Psoas muscle (tissue), 8 donors: ENCODE data around the gene CRACDL. TPM values are rescaled to one million over a fixed set of nuclear protein-coding genes. Genes with fewer than 3 reads are reported as not detected.

Source experiments
- ATAC-seq, 4 donors: fragments of 200-7000 bp; cut with Tn5 transposase; one replicate each; pipeline ENCODE4 v1.9.1; 2020; ENCODE audit warnings: moderate library complexity in 3 of 4, mild to moderate bottlenecking in 2 of 4
- DNase-seq, 2 donors: peaks; one replicate each; pipeline ENCODE4 v3.0.0-alpha.2; 2020
- H3K27ac ChIP-seq: fragments of 200-600 bp; one replicate; pipeline ENCODE4 v1.8.0; 2022
- H3K27me3 ChIP-seq, 3 donors: fragments of 200-600 bp in 1 of 3; one replicate each; pipeline versions ENCODE4 v1.6.1 to v1.8.0; 2013 to 2022; ENCODE audit warnings: low read length in 2 of 3, mild to moderate bottlenecking in 2 of 3, moderate library complexity in 1 of 3; ENCODE audit not compliant: insufficient read depth in 3 of 3
- H3K36me3 ChIP-seq, 2 donors: fragments of 200-600 bp in 1 of 2; one replicate each; pipeline versions ENCODE4 v1.6.1 to v1.8.0; 2013 to 2022; ENCODE audit warnings: low read depth in 1 of 2, mild to moderate bottlenecking in 1 of 2, moderate library complexity in 1 of 2; ENCODE audit not compliant: insufficient read depth in 1 of 2
- H3K4me1 ChIP-seq: fragments of 200-600 bp; one replicate; pipeline ENCODE4 v1.8.0; 2022
- H3K4me3 ChIP-seq: fragments of 200-600 bp; one replicate; pipeline ENCODE4 v1.8.0; 2022; ENCODE audit warnings: mild to moderate bottlenecking
- H3K9me3 ChIP-seq: fragments of 200-600 bp; one replicate; pipeline ENCODE4 v1.8.0; 2022
- whole genome bisulfite sequencing, 3 donors: extraction: QIAGEN DNeasy Blood & Tissue Kit; methylation state at CpG; one replicate each; pipeline versions ENCODE4 v1.1.6 to v1.1.7; 2013; 5-methylcytosine and 5-hydroxymethylcytosine counted together
- intact Hi-C, 2 donors: fragments of 100-400 bp; cut with DNase I; formaldehyde crosslinking; loops; one replicate each; pipeline versions ENCODE4 v1.11.0 to v1.14.2; 2022
- polyA plus RNA-seq, 3 donors: library from polyadenylated mRNA; stranded (reverse); fragments of 200-250 nt; gene quantifications; one replicate each; pipeline ENCODE4 v1.2.3, GENCODE V29; 2013
- total RNA-seq, 4 donors: library from RNA; stranded (reverse); fragmentation: NEBNext Ultra II Directional in 2 of 4; extraction: Animal tissue kit (Norgen Biotek cat#: 25700) in 2 of 4; gene quantifications; one replicate each; pipeline versions ENCODE4 v1.2.1 to v1.2.4, GENCODE V29; 2021 to 2023
- TF ChIP-seq, protein P1 (sequence below): fragments of 200-600 bp; IDR thresholded peaks from one replicate; pipeline ENCODE4 v1.8.0; 2022; ENCODE audit warnings: antibody characterized with exemption
- donor health status: healthy with polysubstance abuse.
- donor health status: DM: no; HTN: no; CAD: no; lungs with moderate emphysema.
- donor health status: Bipolar disorder and iron deficiency.
- donor health status: healthy.
- donor health status: DM: yes; HTN: yes; CAD: no.
- donor health status: DM: no; HTN: no; CAD: no.
- donor health status: DM: no; HTN: no; CAD: no.
- donor health status: DM: yes; HTN: yes; CAD: no.

Gene CRACDL
- total and polyA plus RNA-seq, 7 donors = 0.97 to 3.1 (median 2.3) TPM

- no peak for DNase-seq
- Histone ChIP-seq H3K9me3 (no peaks in the 10 kb centered on the region), H3K4me3 (no peak overlapping the region), H3K27ac (no peak overlapping the region), H3K4me1 (peaks cover 7% of the 10 kb centered on the region), H3K36me3 (no peaks in the 10 kb centered on the region), H3K27me3 (peaks cover 0 to 1% (median 0%) of the 10 kb centered on the region in 3 donors)
- ATAC-seq = no peak
- intact Hi-C loops = no loop called here
- TF ChIP-seq, protein P1, sequence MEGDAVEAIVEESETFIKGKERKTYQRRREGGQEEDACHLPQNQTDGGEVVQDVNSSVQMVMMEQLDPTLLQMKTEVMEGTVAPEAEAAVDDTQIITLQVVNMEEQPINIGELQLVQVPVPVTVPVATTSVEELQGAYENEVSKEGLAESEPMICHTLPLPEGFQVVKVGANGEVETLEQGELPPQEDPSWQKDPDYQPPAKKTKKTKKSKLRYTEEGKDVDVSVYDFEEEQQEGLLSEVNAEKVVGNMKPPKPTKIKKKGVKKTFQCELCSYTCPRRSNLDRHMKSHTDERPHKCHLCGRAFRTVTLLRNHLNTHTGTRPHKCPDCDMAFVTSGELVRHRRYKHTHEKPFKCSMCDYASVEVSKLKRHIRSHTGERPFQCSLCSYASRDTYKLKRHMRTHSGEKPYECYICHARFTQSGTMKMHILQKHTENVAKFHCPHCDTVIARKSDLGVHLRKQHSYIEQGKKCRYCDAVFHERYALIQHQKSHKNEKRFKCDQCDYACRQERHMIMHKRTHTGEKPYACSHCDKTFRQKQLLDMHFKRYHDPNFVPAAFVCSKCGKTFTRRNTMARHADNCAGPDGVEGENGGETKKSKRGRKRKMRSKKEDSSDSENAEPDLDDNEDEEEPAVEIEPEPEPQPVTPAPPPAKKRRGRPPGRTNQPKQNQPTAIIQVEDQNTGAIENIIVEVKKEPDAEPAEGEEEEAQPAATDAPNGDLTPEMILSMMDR = no peak
- WGBS, 3 donors = 56 to 63% (median 61%) methylated on average over 3 of the region's 3 CpGs
These were observed 125.5 kb downstream of the CRACDL start for GRCh38 chr2:98810588-98810928.

DNA sequence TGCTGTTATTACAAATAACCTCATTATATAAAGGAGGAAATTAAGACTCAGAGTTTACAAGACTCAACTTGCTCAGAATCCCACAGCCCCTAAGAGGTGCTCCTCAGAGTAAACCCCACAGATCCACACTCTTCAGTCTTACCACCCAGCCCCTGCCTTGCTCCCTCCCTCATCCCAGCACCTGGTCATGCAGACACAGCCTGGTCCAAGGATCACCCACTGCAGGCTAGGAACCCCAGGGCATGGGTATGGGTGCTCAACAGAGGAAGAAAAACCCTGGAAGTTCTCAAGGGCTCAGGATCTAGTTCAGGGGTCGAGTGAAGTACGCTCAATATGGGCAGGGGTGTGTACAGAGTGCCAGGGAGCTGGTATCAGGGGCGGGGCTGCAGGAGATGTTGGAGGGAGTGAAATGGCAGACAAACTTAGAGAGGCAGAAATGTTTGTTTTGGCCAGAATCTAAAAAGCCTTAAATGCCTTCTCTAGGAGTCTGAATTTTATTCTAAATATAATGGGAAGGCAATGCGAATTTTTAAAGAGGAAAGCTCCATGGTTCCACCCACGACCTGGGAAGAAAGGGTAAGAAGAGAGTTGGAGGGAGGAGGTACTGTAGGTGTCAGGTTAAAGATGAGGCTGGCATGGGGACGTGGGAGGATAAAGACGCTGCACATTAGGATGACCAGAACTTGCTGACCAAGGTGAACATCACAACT lies 126.0 kb downstream of the CRACDL start:
- Histone ChIP-seq H3K36me3 (no peaks in the 10 kb centered on the region), H3K4me3 (no peak overlapping the region), H3K9me3 (no peaks in the 10 kb centered on the region), H3K27me3 (no peaks in the 10 kb centered on the region), H3K4me1 (peaks cover 7% of the 10 kb centered on the region), H3K27ac (no peak overlapping the region)
- intact Hi-C loops = no loop called here
- WGBS, 3 donors = 72 to 76% (median 76%) methylated on average over 7 of the region's 7 CpGs
- TF ChIP-seq, protein P1 = no peak
- ATAC-seq (no peak), DNase-seq (no peak)

GRCh38 chr2:98809116-98809515 lies 126.9 kb downstream of the CRACDL start:
- TF ChIP-seq, protein P1 = no peak
- intact Hi-C loops = no loop called here
- no peak overlapping the region for H3K27ac ChIP-seq
- no peaks in the 10 kb centered on the region for H3K27me3 ChIP-seq
- peaks cover 7% of the 10 kb centered on the region for H3K4me1 ChIP-seq
- no peaks in the 10 kb centered on the region for H3K36me3 ChIP-seq
- WGBS, 3 donors = 79 to 93% (median 88%) methylated on average over 4 of the region's 4 CpGs
- ATAC-seq = no peak
- DNase-seq = no peak
- no peak overlapping the region for H3K4me3 ChIP-seq
- no peaks in the 10 kb centered on the region for H3K9me3 ChIP-seq

DNA sequence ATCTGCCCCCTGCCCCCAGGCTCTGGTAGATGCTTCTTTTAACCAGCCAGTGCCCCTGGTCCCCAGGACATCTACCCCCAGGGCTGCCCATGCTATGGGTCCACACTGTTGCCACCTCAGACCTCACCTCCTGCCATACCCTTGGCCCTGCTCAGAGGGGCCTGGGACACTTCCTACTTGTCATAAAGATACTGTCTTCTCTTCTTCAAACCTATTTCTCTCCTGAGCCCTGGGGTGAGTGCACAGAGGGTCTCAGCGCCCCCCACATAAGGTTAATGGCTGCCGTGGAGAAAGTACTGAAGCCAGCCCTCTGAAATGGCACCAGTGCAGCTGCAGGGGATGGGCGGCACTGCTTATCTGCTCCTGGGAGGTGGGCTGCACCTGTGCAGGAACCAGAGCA lies 127.5 kb downstream of the CRACDL start:
- Histone ChIP-seq H3K4me3 (no peak overlapping the region), H3K4me1 (peaks cover 7% of the 10 kb centered on the region), H3K36me3 (no peaks in the 10 kb centered on the region), H3K27me3 (no peaks in the 10 kb centered on the region), H3K9me3 (no peaks in the 10 kb centered on the region), H3K27ac (no peak overlapping the region)
- DNase-seq (no peak), ATAC-seq (no peak)
- intact Hi-C loops = no loop called here
- TF ChIP-seq, protein P1 = no peak
- 88 to 92% (median 92%) methylated on average over 3 of the region's 3 CpGs for WGBS, 3 donors

- H3K36me3 ChIP-seq = no peaks in the 10 kb centered on the region
- no peaks in the 10 kb centered on the region for H3K9me3 ChIP-seq
- H3K4me1 ChIP-seq = peaks cover 7% of the 10 kb centered on the region
- H3K27me3 ChIP-seq = no peaks in the 10 kb centered on the region
- ATAC-seq (no peak), DNase-seq (no peak)
- TF ChIP-seq, protein P1 = no peak
- WGBS, 3 donors = 90 to 94% (median 94%) methylated on average over 9 of the region's 9 CpGs
- no peak overlapping the region for H3K4me3 ChIP-seq
- H3K27ac ChIP-seq = no peak overlapping the region
- intact Hi-C loops = no loop called here
These were observed 128.1 kb downstream of the CRACDL start for GRCh38 chr2:98807929-98808328.
